Stimulated activated CD4-positive, alpha-beta T cell treated with anti-CD3 and anti-CD28 coated beads, Interleukin-4, amount 100 ng/mL, for 24 hours (primary cell): ENCODE measurements around the gene SENP1.

Experiments used
- DNase-seq: peaks from one replicate; pipeline ENCODE4 v3.0.0-alpha.2; 2020

The SENP1 gene

GRCh38 chr12:48033451-48033850, 72.4 kb downstream of the SENP1 start:
- no peak for DNase-seq

DNA sequence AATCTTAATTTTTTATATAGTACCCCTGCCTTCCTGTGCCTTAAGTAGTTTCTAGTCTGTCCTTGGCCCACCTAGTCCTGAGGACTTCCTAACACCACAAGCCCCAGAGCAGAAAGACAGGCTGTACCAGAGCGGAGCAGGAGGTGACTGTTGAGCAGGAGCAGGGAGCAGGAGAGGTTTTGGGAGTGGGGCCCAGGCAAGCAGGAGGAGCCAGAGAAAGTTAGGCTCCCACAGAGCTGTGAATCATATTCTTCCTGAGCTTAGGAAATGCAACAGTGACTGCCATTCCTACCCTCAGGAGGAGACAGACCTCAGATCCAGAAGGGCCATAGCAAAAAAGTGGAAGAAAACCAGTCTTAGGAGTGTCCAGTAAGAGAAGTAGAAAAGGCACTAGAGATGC, 73.3 kb downstream of the SENP1 start:
- no peak for DNase-seq

DNA sequence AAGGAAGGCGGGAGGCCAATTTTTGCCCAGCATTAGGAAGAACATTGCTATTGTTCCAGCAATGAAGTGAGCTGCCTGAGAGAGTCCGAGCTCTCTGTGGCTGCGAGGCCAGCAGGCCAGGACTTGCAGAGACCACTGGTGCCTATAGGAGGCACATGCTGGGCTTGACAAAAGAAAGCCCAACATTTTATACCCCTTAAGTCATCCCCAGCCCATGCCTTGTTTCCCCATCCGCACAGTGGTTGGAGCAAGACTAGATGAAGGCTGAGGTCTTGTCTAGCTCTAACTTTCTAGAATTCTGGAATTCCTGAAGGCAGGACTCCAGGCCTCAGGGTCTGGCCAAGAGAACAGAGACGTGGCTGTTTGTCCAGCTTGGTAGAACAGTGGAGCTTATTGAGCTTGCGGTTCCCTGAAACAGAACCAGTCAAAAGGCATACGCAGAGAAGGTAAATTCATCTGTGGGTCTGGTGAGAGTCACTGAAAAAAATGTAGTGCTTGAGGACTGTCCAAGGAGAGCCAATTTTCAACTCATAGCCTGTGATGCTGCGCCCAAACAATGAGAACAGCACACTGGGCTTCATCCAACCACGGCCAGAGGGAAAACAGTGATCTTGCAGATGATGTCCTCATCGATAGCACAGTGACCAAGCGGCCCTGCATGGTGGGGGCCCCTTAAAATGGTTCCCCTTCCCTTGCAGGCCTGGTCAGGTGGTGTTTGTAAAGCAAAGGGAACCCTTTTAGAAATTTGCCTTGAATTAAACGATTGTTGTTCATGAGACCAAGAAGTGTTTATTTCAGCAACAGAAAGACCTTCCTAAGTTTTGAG, 74.5 kb downstream of the SENP1 start:
- DNase-seq = no peak

- DNase-seq = no peak
Observed at GRCh38 chr12:48030173-48030650, 75.7 kb downstream of the SENP1 start.

- no peak for DNase-seq
Observed at GRCh38 chr12:48029491-48030172, 76.2 kb downstream of the SENP1 start.

- no peak for DNase-seq
Observed at GRCh38 chr12:48028541-48029431, 77.1 kb downstream of the SENP1 start.

GRCh38 chr12:48027183-48028002, 78.5 kb downstream of the SENP1 start:
- DNase-seq = no peak

DNA sequence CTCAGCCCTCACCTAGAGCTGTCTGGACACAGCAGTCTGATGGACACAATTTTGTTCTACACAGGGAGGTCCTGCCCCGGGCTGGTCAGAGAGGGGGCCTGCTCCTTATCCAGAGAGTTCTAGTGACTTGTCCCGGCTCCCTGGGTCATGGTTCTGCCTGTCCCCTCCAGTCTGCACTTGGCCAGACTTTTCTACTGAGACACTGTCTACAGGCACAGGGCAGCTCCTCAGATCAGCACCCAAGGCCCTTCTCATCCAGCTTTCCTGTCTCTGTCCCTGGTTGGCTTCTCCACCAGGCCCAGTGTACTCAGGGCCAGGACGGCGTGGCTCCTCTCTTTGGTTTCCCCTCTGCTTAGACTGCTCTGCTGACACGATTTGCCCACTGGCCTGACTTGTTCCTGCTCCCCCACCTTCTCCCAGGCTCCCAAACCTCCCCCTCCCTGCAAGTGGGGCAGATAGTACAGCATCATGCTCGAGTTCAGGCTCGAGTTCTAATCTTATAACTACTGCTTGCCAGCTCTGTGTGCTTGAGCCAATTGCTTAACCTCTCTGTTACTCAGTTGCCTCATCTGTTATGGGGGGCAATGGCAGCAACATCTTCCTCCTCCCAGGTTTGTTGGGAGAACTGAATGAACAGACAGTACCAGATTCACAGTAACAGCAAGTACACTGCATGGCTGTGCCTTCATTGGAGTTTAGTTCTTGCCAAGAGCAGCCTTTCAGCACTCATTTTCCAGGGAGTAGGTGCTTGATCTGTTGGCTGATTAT, 79.6 kb downstream of the SENP1 start:
- no peak for DNase-seq

- no peak for DNase-seq
Observed at GRCh38 chr12:48025281-48025680, 80.6 kb downstream of the SENP1 start.

GRCh38 chr12:48024735-48025134, 81.1 kb downstream of the SENP1 start:
- DNase-seq = no peak

DNA sequence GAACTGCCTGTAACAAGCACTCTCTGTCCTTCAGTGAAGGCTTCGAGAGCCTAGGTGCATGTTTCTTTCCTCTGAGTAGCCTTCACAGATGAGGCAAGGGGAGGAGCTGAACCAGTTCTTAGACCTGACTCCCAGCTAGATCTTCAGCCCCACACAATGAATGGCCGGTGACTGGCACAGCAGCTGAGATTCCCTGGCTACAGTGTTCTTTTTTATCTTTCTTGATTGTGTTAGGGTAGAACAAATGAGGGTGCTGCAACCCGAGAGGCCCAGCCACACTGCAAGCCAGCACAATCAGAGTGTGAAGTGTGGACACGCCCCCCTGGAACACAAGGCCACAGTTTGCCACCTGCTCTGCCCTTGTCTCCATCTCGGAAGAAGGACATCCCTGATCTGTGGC, 82.5 kb downstream of the SENP1 start:
- no peak for DNase-seq

- no peak for DNase-seq
Observed at GRCh38 chr12:48022676-48023385, 83.0 kb downstream of the SENP1 start.

DNA sequence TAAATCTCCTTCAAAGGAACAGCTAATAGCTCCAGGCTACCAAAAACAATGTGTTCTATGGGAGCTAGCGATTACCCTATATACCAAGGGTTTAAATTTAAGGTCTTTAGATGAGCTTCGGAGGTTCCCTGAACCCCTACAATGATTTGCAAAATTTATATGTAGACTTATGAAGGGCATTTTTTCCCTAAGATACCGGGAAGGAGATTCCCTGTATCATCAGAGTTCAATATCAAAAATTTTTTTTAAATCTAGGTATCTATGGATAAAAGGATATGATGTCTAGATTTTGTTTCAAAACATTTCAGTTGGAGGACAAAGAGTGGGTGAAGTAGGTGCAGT, 83.7 kb downstream of the SENP1 start:
- DNase-seq = no peak

DNA sequence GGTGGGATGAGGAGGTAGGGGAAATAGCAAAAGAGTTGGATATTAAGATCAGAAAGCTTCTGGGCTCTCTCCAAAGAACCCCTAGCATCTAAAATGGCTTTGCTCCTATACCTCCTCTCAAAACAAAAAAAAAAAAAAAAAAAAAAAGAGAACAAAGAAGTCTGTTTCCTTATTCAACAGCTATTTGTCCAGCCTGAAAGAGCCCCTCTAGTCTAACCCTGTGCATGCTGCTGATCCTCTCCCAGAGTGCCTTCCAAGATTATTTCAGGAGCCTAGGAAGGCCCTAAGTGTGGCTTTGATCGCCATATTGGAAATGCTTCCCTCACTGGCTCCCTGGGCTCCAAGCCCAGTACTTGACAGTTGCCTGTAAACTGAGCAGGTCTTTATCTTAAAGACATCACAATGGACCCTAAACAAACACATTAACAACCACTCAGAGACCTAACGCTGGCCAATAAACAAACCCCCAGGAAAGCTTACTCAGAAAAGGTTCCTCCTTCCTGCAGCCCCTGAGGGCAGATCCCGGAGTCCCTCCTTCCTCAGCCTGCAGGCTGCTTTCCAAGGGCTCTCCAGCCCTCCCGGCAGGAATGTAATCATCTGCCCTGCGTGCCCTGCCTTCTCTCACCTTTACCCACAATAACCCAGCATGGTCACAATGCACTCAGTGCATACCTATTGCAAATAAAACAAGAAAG, 84.2 kb downstream of the SENP1 start:
- DNase-seq = no peak

GRCh38 chr12:48019639-48020265, 86.1 kb downstream of the SENP1 start:
- no peak for DNase-seq

DNA sequence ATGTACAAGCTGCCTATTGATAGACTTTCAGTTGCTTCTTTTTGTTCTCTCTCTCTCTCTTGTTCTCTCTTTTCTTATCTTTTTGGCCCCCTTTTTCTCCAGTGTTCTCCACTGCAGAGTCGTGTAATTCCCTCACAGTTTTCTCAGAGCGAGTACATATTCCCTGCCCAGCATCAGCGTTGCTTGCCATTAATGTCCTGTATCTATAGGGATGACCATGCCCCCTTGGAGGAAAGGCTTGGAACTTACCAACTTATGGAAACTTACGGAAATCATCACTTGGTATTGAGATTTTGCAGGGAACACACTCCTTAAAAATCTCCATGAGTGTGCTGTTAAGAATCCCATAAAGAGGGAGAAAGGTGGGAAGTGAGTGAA, 87.3 kb downstream of the SENP1 start:
- DNase-seq = no peak

GRCh38 chr12:48017921-48018617, 87.8 kb downstream of the SENP1 start:
- DNase-seq = no peak

GRCh38 chr12:48017496-48017895, 88.4 kb downstream of the SENP1 start:
- no peak for DNase-seq

DNA sequence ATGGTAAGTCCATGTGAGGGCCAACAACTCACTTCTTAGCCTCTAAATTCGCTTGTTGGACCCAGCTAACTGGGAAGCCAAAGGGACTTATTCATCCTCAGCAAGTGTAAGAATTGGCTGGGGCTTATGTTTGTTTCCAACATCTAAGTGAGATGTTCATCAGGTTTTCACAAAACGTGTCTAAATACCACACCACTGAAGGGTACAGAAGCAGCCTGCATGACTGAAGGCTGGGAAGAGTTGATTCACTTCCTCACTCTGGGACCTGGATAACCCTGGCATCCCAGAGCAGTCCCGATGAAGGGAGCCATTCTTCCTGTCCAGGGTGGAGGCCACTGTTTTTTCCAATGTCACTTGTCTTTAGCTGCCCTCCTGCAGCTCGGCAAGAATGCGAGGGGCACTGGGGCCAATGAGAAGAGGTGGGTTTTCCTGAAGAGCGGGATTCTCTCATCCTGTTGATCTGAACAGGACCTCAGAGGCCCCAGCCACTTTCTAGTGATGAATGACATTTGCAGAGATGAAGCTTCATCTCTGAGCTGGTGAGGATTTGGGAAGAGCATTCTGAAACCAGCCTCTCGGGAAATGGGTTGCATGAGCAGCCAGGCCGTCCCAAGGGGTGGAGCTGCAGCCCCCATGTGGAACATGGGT, 89.4 kb downstream of the SENP1 start:
- no peak for DNase-seq
